Karpas-422 (cell line): ENCODE measurements around the gene ADAMTSL1. TPM values are rescaled to one million over a fixed set of nuclear protein-coding genes. Genes with fewer than 3 reads are reported as not detected.

Experiments
- DNase-seq: peaks from one replicate; pipeline ENCODE4 v3.0.0-alpha.2; 2015
- H2AFZ ChIP-seq: fragments of 200-600 bp; sonication (generic); 2 replicates; pipeline ENCODE4 v1.6.1; 2014; ENCODE audit warnings: antibody characterized with exemption, low read length, mixed read lengths
- H3K27ac ChIP-seq: fragments of 200-600 bp; sonication (generic); 2 replicates; pipeline ENCODE4 v1.5.1; 2014; ENCODE audit warnings: mild to moderate bottlenecking, low read length, moderate library complexity
- H3K27me3 ChIP-seq: fragments of 200-600 bp; sonication (generic); 2 replicates; pipeline ENCODE4 v1.6.1; 2014; ENCODE audit warnings: low read length, mixed read lengths
- H3K36me3 ChIP-seq: fragments of 200-600 bp; sonication (generic); 2 replicates; pipeline ENCODE4 v1.6.1; 2014; ENCODE audit warnings: low read length, mixed read lengths; ENCODE audit not compliant: insufficient read depth
- H3K4me1 ChIP-seq: fragments of 200-600 bp; sonication (generic); 2 replicates; pipeline ENCODE4 v1.6.1; 2014; ENCODE audit warnings: mild to moderate bottlenecking, low read length, mixed read lengths
- H3K4me2 ChIP-seq: fragments of 200-600 bp; sonication (generic); 2 replicates; pipeline ENCODE4 v1.6.1; 2014; ENCODE audit warnings: low read length, low read depth, mild to moderate bottlenecking; ENCODE audit not compliant: poor library complexity, severe bottlenecking
- H3K4me3 ChIP-seq: fragments of 200-600 bp; sonication (generic); 2 replicates; pipeline ENCODE4 v1.5.1; 2014; ENCODE audit warnings: mild to moderate bottlenecking, antibody characterized with exemption, low read length, mixed read lengths
- H3K79me2 ChIP-seq: fragments of 200-600 bp; sonication (generic); 2 replicates; pipeline ENCODE4 v1.6.1; 2014; ENCODE audit warnings: mild to moderate bottlenecking, low read length, mixed read lengths
- H3K9ac ChIP-seq: fragments of 200-600 bp; sonication (generic); 2 replicates; pipeline ENCODE4 v1.6.0; 2014; ENCODE audit warnings: low read length
- H3K9me2 ChIP-seq: fragments of 200-600 bp; sonication (generic), shearing (Covaris generic); replicated peaks from 2 replicates; pipeline ENCODE4 v1.6.0; 2014; ENCODE audit warnings: mild to moderate bottlenecking, low read length, moderate library complexity; ENCODE audit not compliant: insufficient read depth
- H3K9me3 ChIP-seq: fragments of 300-700, 200-600 bp; sonication (generic); 2 replicates; pipeline ENCODE4 v1.6.1; 2014; ENCODE audit warnings: low read length, mixed read lengths
- H4K20me1 ChIP-seq: fragments of 200-600 bp; sonication (generic); 2 replicates; pipeline ENCODE4 v1.6.1; 2014; ENCODE audit warnings: mild to moderate bottlenecking, antibody characterized with exemption, low read length, low read depth; ENCODE audit not compliant: insufficient read depth
- total RNA-seq: library from RNA; depleted of rRNA; stranded (reverse); fragments of >200 nt; shearing (Covaris generic); gene quantifications from 2 replicates; pipeline ENCODE4 v1.2.3, GENCODE V29; 2014; ENCODE audit warnings: low replicate concordance

The ADAMTSL1 gene
- total RNA-seq, 1 experiment from 2014 or later, result 8.2 TPM

GRCh38 chr9:18824095-18824666 is 350.2 kb downstream of the ADAMTSL1 start:
- Histone ChIP-seq H3K4me3 (no peak overlapping the region), H2AFZ (no peak overlapping the region), H3K9ac (no peak overlapping the region), H3K79me2 (no peaks in the 10 kb centered on the region), H3K36me3 (no peaks in the 10 kb centered on the region), H3K4me1 (no peaks in the 10 kb centered on the region), H3K9me2 (no peaks in the 10 kb centered on the region), H3K27ac (no peak overlapping the region), H4K20me1 (no peaks in the 10 kb centered on the region), H3K9me3 (no peaks in the 10 kb centered on the region), H3K27me3 (no peaks in the 10 kb centered on the region), H3K4me2 (no peak overlapping the region)
- DNase-seq, result no peak

- H4K20me1 ChIP-seq, result no peaks in the 10 kb centered on the region
- H3K9me3 ChIP-seq, result no peaks in the 10 kb centered on the region
- H3K4me3 ChIP-seq, result no peak overlapping the region
- H3K27ac ChIP-seq, result no peak overlapping the region
- no peak for DNase-seq
- H3K27me3 ChIP-seq, result no peaks in the 10 kb centered on the region
- no peaks in the 10 kb centered on the region for H3K4me1 ChIP-seq
- H3K4me2 ChIP-seq, result no peak overlapping the region
- H3K9me2 ChIP-seq, result no peaks in the 10 kb centered on the region
- no peaks in the 10 kb centered on the region for H3K79me2 ChIP-seq
- no peak overlapping the region for H2AFZ ChIP-seq
- no peaks in the 10 kb centered on the region for H3K36me3 ChIP-seq
- no peak overlapping the region for H3K9ac ChIP-seq
Observed at GRCh38 chr9:18825656-18826170, 351.8 kb downstream of the ADAMTSL1 start.

- Histone ChIP-seq H3K27ac (no peak overlapping the region), H4K20me1 (no peaks in the 10 kb centered on the region), H2AFZ (no peak overlapping the region), H3K79me2 (no peaks in the 10 kb centered on the region), H3K9me3 (no peaks in the 10 kb centered on the region), H3K9me2 (no peaks in the 10 kb centered on the region), H3K4me2 (no peak overlapping the region), H3K9ac (no peak overlapping the region), H3K36me3 (no peaks in the 10 kb centered on the region), H3K4me1 (no peaks in the 10 kb centered on the region), H3K4me3 (no peak overlapping the region), H3K27me3 (no peaks in the 10 kb centered on the region)
- DNase-seq, result no peak
Observed at GRCh38 chr9:18826248-18826647, 352.3 kb downstream of the ADAMTSL1 start.

GRCh38 chr9:18829066-18829465 is 355.1 kb downstream of the ADAMTSL1 start:
- Histone ChIP-seq H3K27me3 (no peaks in the 10 kb centered on the region), H2AFZ (no peak overlapping the region)

GRCh38 chr9:18829873-18830272 is 355.9 kb downstream of the ADAMTSL1 start:
- Histone ChIP-seq H3K36me3 (no peaks in the 10 kb centered on the region), H3K79me2 (no peaks in the 10 kb centered on the region), H2AFZ (no peak overlapping the region), H3K27me3 (no peaks in the 10 kb centered on the region), H3K9ac (no peak overlapping the region), H3K4me1 (no peaks in the 10 kb centered on the region), H3K9me3 (no peaks in the 10 kb centered on the region), H4K20me1 (no peaks in the 10 kb centered on the region), H3K4me2 (no peak overlapping the region), H3K27ac (no peak overlapping the region), H3K4me3 (no peak overlapping the region), H3K9me2 (no peaks in the 10 kb centered on the region)
- no peak for DNase-seq

More at GRCh38 chr9:18829066-18829465, 355.1 kb downstream of the ADAMTSL1 start:
- H3K79me2 ChIP-seq, result no peaks in the 10 kb centered on the region
- no peak for DNase-seq
- H3K4me3 ChIP-seq, result no peak overlapping the region
- no peak overlapping the region for H3K27ac ChIP-seq
- no peak overlapping the region for H3K9ac ChIP-seq
- H3K36me3 ChIP-seq, result no peaks in the 10 kb centered on the region
- H4K20me1 ChIP-seq, result no peaks in the 10 kb centered on the region
- H3K9me2 ChIP-seq, result no peaks in the 10 kb centered on the region
- no peak overlapping the region for H3K4me2 ChIP-seq
- H3K9me3 ChIP-seq, result no peaks in the 10 kb centered on the region
- H3K4me1 ChIP-seq, result no peaks in the 10 kb centered on the region

GRCh38 chr9:18834740-18835361 is 360.9 kb downstream of the ADAMTSL1 start:
- no peak for DNase-seq
- H3K4me1 ChIP-seq, result no peaks in the 10 kb centered on the region
- no peak overlapping the region for H3K4me3 ChIP-seq
- H3K36me3 ChIP-seq, result no peaks in the 10 kb centered on the region
- no peak overlapping the region for H3K27ac ChIP-seq
- no peaks in the 10 kb centered on the region for H3K9me3 ChIP-seq
- no peaks in the 10 kb centered on the region for H3K79me2 ChIP-seq
- no peaks in the 10 kb centered on the region for H3K27me3 ChIP-seq
- H4K20me1 ChIP-seq, result no peaks in the 10 kb centered on the region
- no peaks in the 10 kb centered on the region for H3K9me2 ChIP-seq
- H3K9ac ChIP-seq, result no peak overlapping the region
- no peak overlapping the region for H2AFZ ChIP-seq
- H3K4me2 ChIP-seq, result no peak overlapping the region

- H3K4me3 ChIP-seq, result no peak overlapping the region
- H3K27me3 ChIP-seq, result no peaks in the 10 kb centered on the region
- no peaks in the 10 kb centered on the region for H3K9me2 ChIP-seq
- no peak overlapping the region for H2AFZ ChIP-seq
- no peaks in the 10 kb centered on the region for H3K79me2 ChIP-seq
- no peaks in the 10 kb centered on the region for H4K20me1 ChIP-seq
- no peak overlapping the region for H3K4me2 ChIP-seq
- no peak overlapping the region for H3K27ac ChIP-seq
- no peaks in the 10 kb centered on the region for H3K36me3 ChIP-seq
- no peaks in the 10 kb centered on the region for H3K9me3 ChIP-seq
- no peaks in the 10 kb centered on the region for H3K4me1 ChIP-seq
- H3K9ac ChIP-seq, result no peak overlapping the region
- DNase-seq, result no peak
Observed at GRCh38 chr9:18837402-18837801, 363.4 kb downstream of the ADAMTSL1 start.

GRCh38 chr9:18847576-18848275 is 373.8 kb downstream of the ADAMTSL1 start:
- DNase-seq, result no peak
- H3K9ac ChIP-seq, result no peak overlapping the region
- H3K27ac ChIP-seq, result no peak overlapping the region
- H3K4me1 ChIP-seq, result no peaks in the 10 kb centered on the region
- H3K79me2 ChIP-seq, result no peaks in the 10 kb centered on the region
- no peak overlapping the region for H3K4me2 ChIP-seq
- no peaks in the 10 kb centered on the region for H3K9me3 ChIP-seq
- H3K9me2 ChIP-seq, result no peaks in the 10 kb centered on the region
- no peak overlapping the region for H2AFZ ChIP-seq
- H3K4me3 ChIP-seq, result no peak overlapping the region
- no peaks in the 10 kb centered on the region for H4K20me1 ChIP-seq
- H3K27me3 ChIP-seq, result no peaks in the 10 kb centered on the region
- H3K36me3 ChIP-seq, result no peaks in the 10 kb centered on the region
